ENCODE results near the gene CALN1. TPM values are rescaled to one million over a fixed set of nuclear protein-coding genes. Genes with fewer than 3 reads are reported as not detected.
"Not testable (repeated sequence)": the region's sequence is repeated elsewhere in the genome, so short reads cannot be mapped to it uniquely, and the experiment has no call there.

The CALN1 gene
- total and polyA plus RNA-seq, 2 experiments from 2014 or later = 0.23 to 0.28 TPM

DNA sequence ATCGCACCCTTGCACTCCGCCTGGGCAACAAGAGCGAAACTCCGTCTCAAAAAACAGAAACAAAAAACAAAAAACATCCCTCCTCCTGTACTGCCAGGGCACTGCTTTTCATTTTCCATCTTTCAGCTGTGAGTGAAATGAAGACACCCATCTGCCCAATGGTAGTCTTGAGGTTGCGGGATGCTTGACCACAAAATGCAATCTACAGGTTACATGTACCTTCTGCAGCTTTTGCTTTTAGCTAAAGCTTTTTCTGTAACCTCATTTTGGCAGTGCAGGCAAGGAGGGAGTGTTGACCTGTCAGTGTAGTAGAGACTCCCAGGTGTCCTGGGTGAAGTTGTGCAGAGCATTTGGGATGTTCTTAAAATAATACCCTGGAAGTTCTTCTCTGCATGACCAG, 476.5 kb downstream of the CALN1 start:
- H3K79me2 ChIP-seq = no peaks in the 10 kb centered on the region
- no peak overlapping the region for H3K27ac ChIP-seq
- H3K4me2 ChIP-seq = no peak overlapping the region
- H3K4me3 ChIP-seq = no peak overlapping the region
- no peak for DNase-seq (ENCODE audit: low spot score)
- H3K4me1 ChIP-seq (ENCODE audit: insufficient read depth) = no peaks in the 10 kb centered on the region
- 77% methylated on average over 5 of the region's 5 CpGs for WGBS (ENCODE audit: low lambda C conversion rate, missing lambda C conversion rate)
- no peaks in the 10 kb centered on the region for H4K20me1 ChIP-seq (ENCODE audit: insufficient read depth, poor library complexity, severe bottlenecking)
- no peaks in the 10 kb centered on the region for H3K27me3 ChIP-seq
- H3K9me2 ChIP-seq (replicated peaks; ENCODE audit: insufficient read depth) = no peaks in the 10 kb centered on the region
- H3K36me3 ChIP-seq (replicated peaks; ENCODE audit: insufficient read depth, low read depth) = no peaks in the 10 kb centered on the region
- H3K9me3 ChIP-seq (ENCODE audit: low read depth) = no peaks in the 10 kb centered on the region
- no peak for TF ChIP-seq EZH2phosphoT487 (IDR thresholded peaks at IDR 0.05; ENCODE audit: low read depth, severe bottlenecking, unreplicated experiment)
- TF ChIP-seq, protein P1, sequence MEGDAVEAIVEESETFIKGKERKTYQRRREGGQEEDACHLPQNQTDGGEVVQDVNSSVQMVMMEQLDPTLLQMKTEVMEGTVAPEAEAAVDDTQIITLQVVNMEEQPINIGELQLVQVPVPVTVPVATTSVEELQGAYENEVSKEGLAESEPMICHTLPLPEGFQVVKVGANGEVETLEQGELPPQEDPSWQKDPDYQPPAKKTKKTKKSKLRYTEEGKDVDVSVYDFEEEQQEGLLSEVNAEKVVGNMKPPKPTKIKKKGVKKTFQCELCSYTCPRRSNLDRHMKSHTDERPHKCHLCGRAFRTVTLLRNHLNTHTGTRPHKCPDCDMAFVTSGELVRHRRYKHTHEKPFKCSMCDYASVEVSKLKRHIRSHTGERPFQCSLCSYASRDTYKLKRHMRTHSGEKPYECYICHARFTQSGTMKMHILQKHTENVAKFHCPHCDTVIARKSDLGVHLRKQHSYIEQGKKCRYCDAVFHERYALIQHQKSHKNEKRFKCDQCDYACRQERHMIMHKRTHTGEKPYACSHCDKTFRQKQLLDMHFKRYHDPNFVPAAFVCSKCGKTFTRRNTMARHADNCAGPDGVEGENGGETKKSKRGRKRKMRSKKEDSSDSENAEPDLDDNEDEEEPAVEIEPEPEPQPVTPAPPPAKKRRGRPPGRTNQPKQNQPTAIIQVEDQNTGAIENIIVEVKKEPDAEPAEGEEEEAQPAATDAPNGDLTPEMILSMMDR (IDR thresholded peaks at IDR 0.05; ENCODE audit: poor library complexity) = no peak
- no peak for TF ChIP-seq EZH2 (IDR thresholded peaks at IDR 0.05; ENCODE audit: borderline replicate concordance)
- H2AFZ ChIP-seq = no peak overlapping the region

DNA sequence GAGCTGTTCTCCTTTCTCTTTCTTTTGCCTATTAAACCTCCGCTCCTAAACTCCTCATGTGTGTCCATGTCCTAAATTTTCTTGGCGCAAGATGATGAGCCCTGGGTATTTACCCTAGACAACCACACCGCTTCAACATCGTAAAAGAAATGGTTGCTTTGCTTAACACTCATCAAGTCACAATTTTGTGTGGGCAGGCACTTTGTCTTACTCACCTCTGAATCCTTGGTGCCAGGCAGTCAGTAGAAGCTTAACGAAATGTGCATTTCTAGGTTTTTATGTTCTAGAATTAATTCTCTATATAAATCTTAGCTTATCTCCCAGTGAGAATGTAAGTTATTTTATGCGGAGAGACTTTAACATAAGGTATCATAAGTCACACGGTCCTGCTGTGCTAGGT, 478.7 kb downstream of the CALN1 start:
- H3K36me3 ChIP-seq (replicated peaks; ENCODE audit: insufficient read depth, low read depth) = no peaks in the 10 kb centered on the region
- no peaks in the 10 kb centered on the region for H3K9me2 ChIP-seq (replicated peaks; ENCODE audit: insufficient read depth)
- H3K27me3 ChIP-seq = no peaks in the 10 kb centered on the region
- no peaks in the 10 kb centered on the region for H4K20me1 ChIP-seq (ENCODE audit: insufficient read depth, poor library complexity, severe bottlenecking)
- H3K4me3 ChIP-seq = no peak overlapping the region
- H3K9me3 ChIP-seq (ENCODE audit: low read depth) = no peaks in the 10 kb centered on the region
- no peak for DNase-seq (ENCODE audit: low spot score)
- TF ChIP-seq, protein P1 (IDR thresholded peaks at IDR 0.05; ENCODE audit: poor library complexity) = no peak
- no peak for TF ChIP-seq EZH2 (IDR thresholded peaks at IDR 0.05; ENCODE audit: borderline replicate concordance)
- no peak for TF ChIP-seq EZH2phosphoT487 (IDR thresholded peaks at IDR 0.05; ENCODE audit: low read depth, severe bottlenecking, unreplicated experiment)
- H3K79me2 ChIP-seq = no peaks in the 10 kb centered on the region
- no peak overlapping the region for H3K27ac ChIP-seq
- 94% methylated on average over 7 of the region's 7 CpGs for WGBS (ENCODE audit: low lambda C conversion rate, missing lambda C conversion rate)
- H3K4me2 ChIP-seq = no peak overlapping the region
- H2AFZ ChIP-seq = no peak overlapping the region
- no peaks in the 10 kb centered on the region for H3K4me1 ChIP-seq (ENCODE audit: insufficient read depth)

DNA sequence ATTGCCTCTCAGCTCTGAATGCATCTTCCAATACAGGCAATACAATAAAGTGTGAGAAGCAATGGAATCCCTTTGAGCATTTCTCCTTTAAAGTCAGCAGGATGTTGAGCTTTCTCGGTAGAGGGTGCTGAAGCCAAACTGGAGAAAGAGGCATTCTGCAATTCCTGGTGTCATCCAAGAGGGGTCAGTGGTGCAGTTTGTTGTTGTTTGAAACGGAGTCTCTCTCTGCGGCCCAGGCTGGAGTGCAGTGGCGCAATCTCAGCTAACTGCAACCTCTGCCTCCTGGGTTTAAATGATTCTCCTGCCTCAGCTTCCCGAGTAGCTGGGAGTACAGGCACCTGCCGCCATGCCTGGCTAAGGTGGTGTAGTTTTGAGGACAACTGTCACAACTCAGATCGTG, 486.5 kb downstream of the CALN1 start:
- H3K4me2 ChIP-seq = no peak overlapping the region
- no peaks in the 10 kb centered on the region for H3K36me3 ChIP-seq (replicated peaks; ENCODE audit: insufficient read depth, low read depth)
- no peaks in the 10 kb centered on the region for H3K27me3 ChIP-seq
- H2AFZ ChIP-seq = no peak overlapping the region
- no peaks in the 10 kb centered on the region for H3K9me2 ChIP-seq (replicated peaks; ENCODE audit: insufficient read depth)
- no peaks in the 10 kb centered on the region for H3K4me1 ChIP-seq (ENCODE audit: insufficient read depth)
- no peaks in the 10 kb centered on the region for H3K9me3 ChIP-seq (ENCODE audit: low read depth)
- H3K27ac ChIP-seq = no peak overlapping the region
- no peak overlapping the region for H3K4me3 ChIP-seq
- no peaks in the 10 kb centered on the region for H4K20me1 ChIP-seq (ENCODE audit: insufficient read depth, poor library complexity, severe bottlenecking)
- TF ChIP-seq, protein P1 (IDR thresholded peaks at IDR 0.05; ENCODE audit: poor library complexity) = no peak
- TF ChIP-seq EZH2 (IDR thresholded peaks at IDR 0.05; ENCODE audit: borderline replicate concordance) = no peak
- TF ChIP-seq EZH2phosphoT487 (IDR thresholded peaks at IDR 0.05; ENCODE audit: low read depth, severe bottlenecking, unreplicated experiment) = no peak
- no peak for DNase-seq (ENCODE audit: low spot score)
- 60% methylated on average over 7 of the region's 7 CpGs for WGBS (ENCODE audit: low lambda C conversion rate, missing lambda C conversion rate)
- no peaks in the 10 kb centered on the region for H3K79me2 ChIP-seq

GRCh38 chr7:71914204-71914603, 497.9 kb downstream of the CALN1 start:
- H3K27me3 ChIP-seq; H3K79me2 ChIP-seq; H3K9me2 ChIP-seq (replicated peaks; ENCODE audit: insufficient read depth); H3K36me3 ChIP-seq (replicated peaks; ENCODE audit: insufficient read depth, low read depth); H4K20me1 ChIP-seq (ENCODE audit: insufficient read depth, poor library complexity, severe bottlenecking); H3K4me3 ChIP-seq; H3K27ac ChIP-seq; DNase-seq (ENCODE audit: low spot score); H3K4me1 ChIP-seq (ENCODE audit: insufficient read depth); H3K9me3 ChIP-seq (ENCODE audit: low read depth); H2AFZ ChIP-seq; H3K4me2 ChIP-seq: not testable (repeated sequence)
- WGBS (ENCODE audit: low lambda C conversion rate, missing lambda C conversion rate) = 93% methylated on average over 4 of the region's 4 CpGs
